Kidney (tissue), 14 donors: ENCODE data around the gene TEAD1. TPM values are rescaled to one million over a fixed set of nuclear protein-coding genes. Genes with fewer than 3 reads are reported as not detected.

Source experiments
- DNase-seq, 5 donors: peaks; one replicate each; pipeline ENCODE4 v3.0.0-alpha.2; 2013 to 2020
- FAIRE-seq: peaks from 2 replicates; lab custom pipeline; 2012; peaks lifted over from hg19 to GRCh38; lab: Jason Lieb, UNC
- H3K27ac ChIP-seq, 2 donors: one replicate each; pipeline ENCODE4 v1.7.0; 2013; ENCODE audit warnings: low read depth in 2 of 2, low read length in 2 of 2, inconsistent platforms in 1 of 2
- H3K27me3 ChIP-seq: one replicate; pipeline ENCODE4 v1.7.1; 2013; ENCODE audit warnings: low read length, inconsistent platforms; ENCODE audit not compliant: control insufficient read depth, insufficient read depth
- H3K36me3 ChIP-seq, 3 donors: one replicate each; pipeline versions ENCODE4 v1.7.0 to v1.7.1; 2013; ENCODE audit warnings: low read length in 3 of 3, control low read depth in 1 of 3, inconsistent platforms in 1 of 3; ENCODE audit not compliant: insufficient read depth in 3 of 3, control insufficient read depth in 2 of 3
- H3K4me1 ChIP-seq, 3 donors: one replicate each; pipeline versions ENCODE4 v1.7.0 to v1.7.1; 2013; ENCODE audit warnings: low read length in 3 of 3, inconsistent platforms in 1 of 3, low read depth in 1 of 3; ENCODE audit not compliant: control insufficient read depth in 2 of 3, insufficient read depth in 2 of 3
- H3K4me3 ChIP-seq, 3 donors: one replicate each; pipeline versions ENCODE4 v1.7.0 to v1.8.1; 2013; ENCODE audit warnings: low read length in 3 of 3, control low read depth in 1 of 3, inconsistent platforms in 1 of 3
- H3K9ac ChIP-seq, 3 donors: one replicate each; pipeline versions ENCODE4 v1.7.0 to v1.7.1; 2013; ENCODE audit warnings: low read length in 3 of 3, control low read depth in 1 of 3, inconsistent platforms in 1 of 3
- H3K9me3 ChIP-seq, 3 donors: one replicate each; pipeline versions ENCODE4 v1.7.0 to v1.7.1; 2013; ENCODE audit warnings: low read length in 3 of 3, control low read depth in 1 of 3, inconsistent platforms in 1 of 3; ENCODE audit not compliant: control insufficient read depth in 2 of 3, insufficient read depth in 1 of 3
- intact Hi-C: fragments of 100-400 bp; cut with DNase I; formaldehyde crosslinking; loops from one replicate; pipeline ENCODE4 v1.11.1; 2022
- polyA plus RNA-seq: library from polyadenylated mRNA; stranded (reverse); fragments of 350-450 nt; fragmentation: Illumina TruSeq; extraction: RNeasy Lipid Tissue Mini Kit (QIAGEN cat#74804); gene quantifications from one replicate; pipeline ENCODE4 v1.2.3, GENCODE V29; 2014; ENCODE audit warnings: low read depth, low replicate concordance; ENCODE audit not compliant: insufficient read depth
- total RNA-seq: library from RNA; stranded (reverse); fragmentation: NEBNext Ultra II Directional; extraction: Animal tissue kit (Norgen Biotek cat#: 25700); gene quantifications from one replicate; pipeline ENCODE4 v1.2.1, GENCODE V29; 2021
- TF ChIP-seq, protein P1 (sequence below): IDR thresholded peaks from 3 replicates; pipeline ENCODE4 v1.5.1; 2012; ENCODE audit warnings: mild to moderate bottlenecking, moderate library complexity, borderline replicate concordance; ENCODE audit not compliant: insufficient read depth; ENCODE audit errors: extremely low read depth
- donor health status: control.
- donor health status: control.
- donor health status: control.
- donor health status: control.
- donor health status: control.
- donor health status: DM: yes; HTN: yes; CAD: no.
- donor health status: Normal renal cell carcinoma (clear cell type).

Gene TEAD1
- total and polyA plus RNA-seq, 2 donors from 2014 or later = 7.6 to 77.2 TPM

DNA sequence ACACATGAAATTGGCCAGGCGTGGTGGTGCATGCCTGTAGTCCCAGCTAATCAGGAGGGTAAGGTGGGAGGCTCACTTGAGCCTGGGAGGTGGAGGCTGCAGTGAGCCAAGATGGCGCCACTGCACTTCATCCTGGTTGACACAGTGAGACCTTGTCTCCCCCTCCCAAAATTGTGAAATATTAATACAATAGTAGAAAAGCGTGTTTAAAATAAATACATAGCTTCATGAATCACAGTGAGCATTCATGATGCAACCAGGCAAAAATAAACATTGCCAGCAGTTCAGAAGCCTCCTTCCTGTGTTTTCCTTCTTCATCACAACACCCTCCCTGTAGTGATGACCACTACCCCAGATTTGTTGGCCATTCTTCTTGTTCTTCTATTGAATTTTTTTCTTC is 4.3 kb upstream of the TEAD1 start:
- Histone ChIP-seq H3K9me3 (no peaks in the 10 kb centered on the region), H3K9ac (no peak overlapping the region), H3K4me1 (peaks cover 0 to 5% (median 0%) of the 10 kb centered on the region in 3 donors), H3K4me3 (no peak overlapping the region), H3K27me3 (no peaks in the 10 kb centered on the region), H3K27ac (no peak overlapping the region), H3K36me3 (no peaks in the 10 kb centered on the region)
- intact Hi-C loops = no loop called here
- TF ChIP-seq, protein P1, sequence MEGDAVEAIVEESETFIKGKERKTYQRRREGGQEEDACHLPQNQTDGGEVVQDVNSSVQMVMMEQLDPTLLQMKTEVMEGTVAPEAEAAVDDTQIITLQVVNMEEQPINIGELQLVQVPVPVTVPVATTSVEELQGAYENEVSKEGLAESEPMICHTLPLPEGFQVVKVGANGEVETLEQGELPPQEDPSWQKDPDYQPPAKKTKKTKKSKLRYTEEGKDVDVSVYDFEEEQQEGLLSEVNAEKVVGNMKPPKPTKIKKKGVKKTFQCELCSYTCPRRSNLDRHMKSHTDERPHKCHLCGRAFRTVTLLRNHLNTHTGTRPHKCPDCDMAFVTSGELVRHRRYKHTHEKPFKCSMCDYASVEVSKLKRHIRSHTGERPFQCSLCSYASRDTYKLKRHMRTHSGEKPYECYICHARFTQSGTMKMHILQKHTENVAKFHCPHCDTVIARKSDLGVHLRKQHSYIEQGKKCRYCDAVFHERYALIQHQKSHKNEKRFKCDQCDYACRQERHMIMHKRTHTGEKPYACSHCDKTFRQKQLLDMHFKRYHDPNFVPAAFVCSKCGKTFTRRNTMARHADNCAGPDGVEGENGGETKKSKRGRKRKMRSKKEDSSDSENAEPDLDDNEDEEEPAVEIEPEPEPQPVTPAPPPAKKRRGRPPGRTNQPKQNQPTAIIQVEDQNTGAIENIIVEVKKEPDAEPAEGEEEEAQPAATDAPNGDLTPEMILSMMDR = no peak
- FAIRE-seq (no peak), DNase-seq (no peak)

DNA sequence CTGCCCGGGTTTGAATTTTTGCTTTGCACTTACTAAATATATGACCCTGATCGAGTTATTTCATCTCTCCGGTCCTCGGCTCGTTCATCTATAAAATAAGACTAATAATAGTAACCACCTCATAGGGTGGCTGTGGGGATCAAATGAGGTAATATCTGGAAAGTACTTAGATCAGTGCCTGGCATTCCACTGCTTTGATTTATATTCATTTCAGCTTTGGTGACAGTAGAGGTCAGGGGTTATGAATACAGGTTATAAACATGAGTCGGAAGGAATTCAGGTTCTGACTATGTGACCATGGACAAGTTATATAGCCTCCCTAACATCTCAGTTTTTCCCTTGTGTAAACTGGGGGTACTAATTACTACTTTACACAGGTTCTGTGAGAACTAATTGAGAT is 2.9 kb upstream of the TEAD1 start:
- DNase-seq (no peak), FAIRE-seq (no peak)
- Histone ChIP-seq H3K4me1 (peaks cover 0 to 5% (median 0%) of the 10 kb centered on the region in 3 donors), H3K9ac (no peak overlapping the region), H3K36me3 (no peaks in the 10 kb centered on the region), H3K27me3 (no peaks in the 10 kb centered on the region), H3K27ac (no peak overlapping the region), H3K9me3 (no peaks in the 10 kb centered on the region), H3K4me3 (no peak overlapping the region)
- intact Hi-C loops = no loop called here
- TF ChIP-seq, protein P1 = no peak

DNA sequence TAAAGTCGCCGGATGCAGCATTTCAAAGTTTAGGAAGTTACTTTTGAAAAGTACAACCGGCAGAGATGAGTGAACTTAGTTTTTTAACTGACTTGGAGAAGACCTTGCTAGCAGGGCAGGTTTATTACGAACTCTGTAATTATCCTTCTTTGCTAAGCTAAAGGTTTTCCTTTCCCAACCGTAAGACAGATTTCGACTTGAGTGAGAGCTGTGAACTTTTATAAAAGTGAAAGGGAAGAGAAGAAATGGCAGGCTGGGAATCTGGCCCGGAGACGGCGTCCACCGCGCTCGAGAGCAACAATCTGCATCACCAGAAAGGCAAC is 659 bp upstream of the TEAD1 start:
- peaks cover 0 to 14% (median 4%) of the 10 kb centered on the region in 3 donors for H3K4me1 ChIP-seq
- FAIRE-seq (no peak), DNase-seq (no peak)
- H3K27me3 ChIP-seq = no peaks in the 10 kb centered on the region
- H3K27ac ChIP-seq = peak overlapping the region; percentile 83 to 92
- peak overlapping the region; percentile 78 to 93 (median 81) for H3K4me3 ChIP-seq
- intact Hi-C loops = no loop called here
- no peaks in the 10 kb centered on the region for H3K9me3 ChIP-seq
- H3K36me3 ChIP-seq = no peaks in the 10 kb centered on the region
- TF ChIP-seq, protein P1 = no peak
- H3K9ac ChIP-seq = peak overlapping the region; percentile 66 to 88 (median 78)

DNA sequence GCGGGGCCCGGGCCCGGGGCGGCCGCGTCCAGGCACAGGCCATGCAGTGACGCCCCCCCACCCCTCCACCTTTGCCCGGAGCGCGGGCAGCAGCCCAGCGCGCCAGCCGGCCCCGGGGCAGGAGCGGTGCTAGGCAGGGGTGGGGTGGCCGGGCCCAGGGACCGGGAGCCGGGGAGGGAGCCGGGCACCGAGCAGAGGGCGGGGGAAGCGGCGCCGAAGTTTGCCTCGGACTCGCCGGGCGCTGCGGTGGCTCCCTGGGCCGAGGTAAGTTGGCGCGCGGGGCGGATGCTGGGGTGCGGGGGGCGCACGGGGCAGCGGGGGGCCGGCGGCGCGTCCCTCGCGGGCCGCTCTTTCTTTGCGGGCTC is 332 bp downstream of the TEAD1 start:
- TF ChIP-seq, protein P1 = no peak
- FAIRE-seq = no peak
- Histone ChIP-seq H3K27ac (peak overlapping the region; percentile 86 to 91), H3K27me3 (no peaks in the 10 kb centered on the region), H3K4me3 (peak overlapping the region in 1 of 3 donors; percentile 40), H3K4me1 (peaks cover 0 to 23% (median 8%) of the 10 kb centered on the region in 3 donors), H3K36me3 (no peaks in the 10 kb centered on the region), H3K9ac (no peak overlapping the region), H3K9me3 (no peaks in the 10 kb centered on the region)
- no peak for DNase-seq
- intact Hi-C loops = no loop called here
